Activated CD4-positive, CD25-positive, alpha-beta regulatory T cell treated with anti-CD3 and anti-CD28 coated beads, Interleukin-2, amount 50 U/mL, for 24 hours (primary cell): ENCODE measurements around the gene NDUFS7.

Source experiments
- ATAC-seq, 2 donors: fragments of 150-1000 bp; cut with Tn5 transposase; one replicate each; pipeline ENCODE4 v1.10.0; 2021; ENCODE audit warnings: mild to moderate bottlenecking in 1 of 2, moderate library complexity in 1 of 2

NDUFS7 gene

DNA sequence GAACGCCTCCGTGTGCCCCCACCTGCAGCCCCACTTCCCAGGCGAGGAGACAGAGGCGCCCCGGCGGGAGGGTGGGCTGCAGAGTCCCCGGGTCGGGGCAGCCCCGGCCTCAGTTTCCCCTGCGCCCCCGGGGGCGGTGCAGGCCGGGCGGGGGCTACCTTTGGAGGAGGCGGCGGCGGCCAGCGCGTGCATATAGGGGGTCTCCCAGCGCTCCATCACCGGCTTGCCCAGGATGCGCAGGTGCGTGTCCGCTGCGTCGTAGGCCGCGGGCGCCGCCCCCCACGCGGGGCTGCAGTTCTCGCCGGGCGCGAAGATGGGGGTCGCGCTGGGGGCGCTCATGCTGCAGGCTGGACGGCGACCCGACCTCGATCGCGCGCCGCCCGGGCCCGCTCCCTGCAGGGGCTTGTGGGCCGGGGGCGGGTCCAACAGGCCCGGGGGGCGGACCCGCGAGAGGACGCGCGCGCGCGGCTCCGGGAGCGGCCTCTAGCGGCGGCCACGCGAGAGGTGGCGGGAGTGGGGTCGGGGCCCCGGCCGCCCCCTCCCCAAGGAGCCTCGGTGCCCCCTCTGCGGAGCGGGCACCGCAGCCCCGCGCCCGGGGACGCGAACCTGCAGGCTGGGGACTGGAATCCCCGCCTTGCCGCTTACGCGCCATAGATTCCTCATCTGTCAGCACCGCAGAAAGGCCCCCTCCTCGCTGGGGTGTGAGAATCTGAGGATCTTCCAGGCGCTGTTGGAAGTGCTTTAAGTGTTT, 17.6 kb downstream of the NDUFS7 start, which contains the start of gene GAMT:
Gene GAMT (minus strand): TSS at position 405 of the 751 bp plus-strand sequence. CDS start 66 bp downstream, at position 339.
- peak; percentile 75 to 78 for ATAC-seq

DNA sequence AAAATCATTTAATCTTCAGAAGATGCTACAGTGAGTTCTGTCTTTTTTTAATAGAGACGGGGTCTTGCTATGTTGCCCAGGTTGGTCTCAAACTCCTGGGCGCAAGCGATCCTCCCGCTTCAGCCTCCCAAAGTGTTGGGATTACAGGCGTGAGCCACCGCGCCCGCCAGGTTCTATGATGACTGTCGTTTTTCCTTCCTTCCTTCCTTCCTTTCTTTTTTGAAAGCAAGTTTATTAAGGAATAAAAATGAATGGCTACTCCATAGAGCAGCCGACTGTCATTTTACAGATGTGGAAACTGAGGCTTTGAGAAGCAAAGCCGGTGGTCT, 18.1 kb downstream of the NDUFS7 start:
- ATAC-seq: no peak

DNA sequence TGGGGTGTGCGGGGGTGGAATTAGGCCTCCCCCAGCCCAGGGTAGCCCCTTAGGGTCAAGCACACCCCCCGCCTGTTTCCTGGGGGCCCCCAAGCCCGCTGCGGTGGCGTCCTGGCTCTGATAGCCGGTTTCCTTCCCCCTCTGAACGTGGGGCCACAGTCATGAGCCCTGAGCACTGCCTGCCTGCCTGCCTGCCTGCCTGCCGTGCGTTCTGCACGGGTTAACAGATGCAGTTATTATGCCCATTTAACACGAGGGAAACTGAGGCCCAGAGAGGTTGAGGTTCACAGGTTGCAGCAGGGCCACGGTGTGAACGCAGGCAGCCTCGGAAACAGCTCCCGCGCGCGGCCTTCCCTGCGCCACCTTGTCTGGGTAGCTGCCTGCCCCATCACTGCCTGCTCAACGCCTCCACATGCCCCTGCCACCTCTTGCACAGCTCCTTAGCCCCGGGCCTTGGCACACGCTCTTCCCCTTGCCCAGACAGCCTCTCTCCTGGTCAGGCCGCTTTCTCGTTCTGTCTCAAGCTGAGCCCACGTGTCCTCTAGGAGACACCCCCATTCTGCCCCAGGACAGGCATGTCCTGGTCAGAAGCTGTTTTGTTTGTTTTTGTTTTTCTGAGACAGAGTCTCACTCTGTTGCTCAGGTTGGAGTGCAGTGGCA, 18.8 kb downstream of the NDUFS7 start:
- ATAC-seq: no peak

DNA sequence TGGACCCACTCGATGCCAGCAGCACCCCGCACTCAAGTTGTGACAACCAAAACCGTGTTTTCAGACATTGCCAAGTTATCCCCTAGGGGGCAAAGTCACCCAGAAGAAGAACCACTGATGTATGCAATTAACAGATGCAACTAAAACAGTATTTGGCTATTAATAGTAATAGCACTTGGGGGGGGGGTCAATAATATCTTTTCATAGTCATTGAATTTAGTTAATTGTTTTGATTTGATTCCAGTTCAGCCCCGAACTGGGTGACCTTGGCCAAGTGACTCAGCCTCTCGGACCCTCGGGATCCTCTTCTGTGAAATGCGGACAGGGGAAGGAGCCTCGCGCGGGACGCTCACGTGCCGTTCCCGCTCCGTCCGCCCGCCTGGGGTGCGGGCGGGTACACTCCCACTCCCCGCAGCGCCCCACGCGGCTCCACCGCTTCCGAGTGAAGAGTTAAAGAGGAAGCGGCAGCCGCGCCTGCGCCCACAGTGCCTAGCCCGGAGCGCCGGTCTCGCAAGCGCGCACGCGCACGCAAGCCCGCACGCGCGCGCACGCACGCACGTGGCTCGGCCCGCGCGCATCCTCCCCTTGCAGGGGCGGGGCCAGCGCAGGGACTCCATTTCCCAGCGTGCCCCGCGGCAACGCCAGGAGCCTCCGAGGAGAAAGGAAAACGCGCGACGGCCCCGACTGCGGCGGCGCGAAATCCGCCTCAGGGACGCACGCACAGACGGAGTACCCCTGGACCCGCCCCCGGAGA, 23.2 kb downstream of the NDUFS7 start:
- ATAC-seq: peak; percentile 83 to 84

DNA sequence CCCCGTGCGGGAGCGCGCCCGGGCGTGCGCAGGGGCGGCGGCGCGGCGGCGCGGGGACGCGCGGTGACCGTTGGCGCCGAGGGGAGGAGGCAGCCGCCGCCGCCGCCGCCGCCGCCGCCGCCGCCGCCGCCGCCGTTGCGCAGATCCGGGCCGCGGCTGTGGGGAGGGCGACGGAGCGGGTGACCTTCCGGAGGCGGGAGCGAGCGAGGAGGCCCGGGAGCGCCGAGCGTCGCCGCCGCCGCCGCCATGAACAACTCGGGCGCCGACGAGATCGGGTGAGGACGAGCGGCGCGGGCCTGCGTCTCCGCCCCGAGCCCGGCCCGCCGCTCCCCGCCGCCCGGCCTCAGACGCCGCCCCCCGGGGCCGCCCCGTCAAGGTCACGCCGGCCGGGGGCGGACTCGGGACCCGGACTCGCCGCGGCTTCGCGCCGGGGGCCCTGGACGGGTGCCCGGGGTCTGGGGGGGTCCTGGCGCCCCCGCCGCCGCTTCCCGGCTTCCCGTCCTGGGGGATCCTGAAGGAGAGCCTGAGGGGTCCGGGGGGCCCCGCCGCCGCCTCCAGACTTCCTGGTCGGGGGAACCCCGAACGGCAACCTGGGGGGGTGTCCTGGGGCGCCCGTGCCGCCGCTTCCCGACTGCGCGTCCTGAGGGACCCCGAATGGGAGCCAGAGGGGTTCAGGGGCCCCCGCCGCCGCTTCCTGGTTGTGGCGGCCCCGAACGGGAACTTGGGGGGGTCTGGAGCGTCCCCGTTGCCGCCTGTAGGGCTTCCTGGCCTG, 24.0 kb downstream of the NDUFS7 start, which contains the start of gene DAZAP1:
Gene DAZAP1 (plus strand): TSS at position 59 of the 772 bp plus-strand sequence. CDS start 188 bp downstream, at position 247.
- ATAC-seq: peak in 1 of 2 donors; percentile 0

DNA sequence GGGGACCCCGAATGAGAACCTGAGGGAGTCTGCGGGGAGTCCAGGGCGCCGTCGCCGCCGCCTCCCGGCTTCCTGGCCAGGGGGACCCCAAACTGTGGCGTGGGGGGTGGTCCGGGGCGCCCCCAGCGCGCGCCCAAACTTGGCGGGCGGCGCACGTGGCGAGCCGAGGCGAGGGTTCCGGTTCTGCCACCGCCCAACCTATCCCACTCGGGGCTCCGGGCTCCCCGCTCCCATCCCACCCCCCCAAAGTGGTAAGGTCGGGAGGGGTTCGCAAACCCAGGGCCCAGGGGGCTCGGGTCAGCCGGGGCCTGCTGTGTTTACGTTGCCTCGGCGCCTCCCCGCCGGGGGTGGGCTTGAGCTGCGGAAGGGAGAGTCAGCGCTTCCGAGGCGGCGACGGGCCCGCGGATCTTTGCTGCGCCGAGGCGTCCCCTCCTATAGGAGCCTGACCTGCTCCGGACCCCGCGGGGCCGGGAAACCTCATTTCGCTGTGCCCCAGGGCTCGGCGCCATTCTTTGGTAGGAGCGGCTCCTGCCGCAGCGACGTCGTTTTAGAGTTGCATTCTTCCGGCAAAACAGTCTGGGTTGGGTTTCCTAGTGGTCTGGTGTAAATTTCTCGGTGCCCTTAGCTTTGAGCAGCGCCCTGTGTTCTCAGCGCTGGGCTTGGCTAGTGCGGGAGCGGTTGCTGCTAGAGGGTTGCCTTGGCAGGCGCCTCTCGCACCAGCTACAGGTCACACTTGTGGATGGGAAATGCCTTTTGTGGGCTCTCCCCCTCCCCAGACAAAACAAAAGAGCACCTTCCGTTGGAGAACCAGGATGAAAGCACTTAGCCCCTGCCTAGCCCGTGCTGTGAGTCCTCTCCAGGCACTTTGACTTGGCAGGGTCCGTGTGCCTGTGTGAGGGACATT, 24.8 kb downstream of the NDUFS7 start:
- peak; percentile 8 to 17 for ATAC-seq

DNA sequence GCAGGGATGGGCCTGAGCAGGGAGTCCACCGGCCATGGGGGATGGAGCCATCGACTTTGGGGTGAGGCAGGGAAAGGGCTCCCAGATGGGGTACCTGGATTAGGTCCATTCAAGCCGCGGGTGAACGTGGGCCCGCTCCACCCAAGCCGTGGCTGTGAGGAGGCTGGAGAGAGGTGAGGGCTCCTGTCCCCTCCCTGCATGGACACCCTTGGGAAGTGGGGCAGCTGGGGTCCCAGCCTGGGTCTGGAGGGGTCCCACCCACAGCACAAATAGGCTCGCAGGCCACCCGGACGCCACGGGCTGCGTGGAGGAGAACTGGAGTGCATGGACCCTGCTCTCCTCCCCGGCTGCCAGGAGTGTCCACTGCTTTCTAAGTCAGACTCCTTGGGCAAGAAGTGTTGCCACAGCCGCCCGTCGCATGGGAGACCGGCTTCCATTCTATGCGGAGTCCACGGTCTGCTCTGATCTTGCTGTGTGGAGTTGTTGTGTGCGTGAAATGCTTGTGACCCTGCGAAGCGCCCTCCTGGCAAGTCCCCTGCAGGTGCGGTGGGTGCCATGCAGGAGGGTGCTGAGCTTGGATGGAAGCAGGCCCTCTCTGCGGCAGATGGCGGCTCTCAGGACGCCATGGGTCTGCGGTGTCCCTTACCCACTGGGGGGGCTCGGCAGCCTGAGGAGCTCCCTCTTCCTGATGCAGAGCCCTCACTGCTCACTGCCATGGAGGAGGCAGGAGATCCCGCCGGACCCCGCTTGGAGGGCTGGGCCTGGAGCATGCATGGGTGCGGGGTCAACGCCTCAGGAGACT, 25.7 kb downstream of the NDUFS7 start:
- ATAC-seq: no peak

DNA sequence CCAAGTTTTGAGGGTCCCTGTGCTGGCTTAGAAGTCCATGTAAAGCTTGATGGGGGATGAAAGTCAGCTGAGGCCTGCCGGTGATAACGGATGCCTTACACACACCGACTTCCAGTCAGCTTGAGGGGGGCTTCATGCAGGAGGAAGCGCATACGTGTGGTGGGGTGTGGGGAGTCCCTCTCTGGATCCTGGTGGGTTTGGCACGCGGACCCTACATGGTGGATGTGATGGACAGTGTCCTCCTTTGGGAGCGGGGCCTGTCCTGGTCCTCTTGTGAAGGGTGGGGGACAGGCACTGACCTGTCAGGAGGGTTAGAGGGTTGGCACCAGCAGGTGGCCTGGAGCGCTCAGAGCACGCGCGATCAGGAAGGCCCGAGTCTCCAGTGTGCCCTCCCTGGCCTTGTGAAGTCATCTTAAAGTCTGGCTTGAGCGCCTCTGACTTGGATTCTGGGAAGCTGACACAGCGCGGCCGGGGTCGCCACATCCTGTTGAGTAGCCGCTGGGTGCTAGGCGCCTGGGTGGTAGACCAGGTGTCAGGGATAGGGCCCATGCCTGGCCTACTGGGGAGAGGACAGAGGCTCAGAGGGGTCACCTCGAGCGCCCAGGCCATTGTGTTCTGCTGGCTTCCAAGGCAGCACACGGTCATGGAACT, 26.6 kb downstream of the NDUFS7 start:
- ATAC-seq: no peak

DNA sequence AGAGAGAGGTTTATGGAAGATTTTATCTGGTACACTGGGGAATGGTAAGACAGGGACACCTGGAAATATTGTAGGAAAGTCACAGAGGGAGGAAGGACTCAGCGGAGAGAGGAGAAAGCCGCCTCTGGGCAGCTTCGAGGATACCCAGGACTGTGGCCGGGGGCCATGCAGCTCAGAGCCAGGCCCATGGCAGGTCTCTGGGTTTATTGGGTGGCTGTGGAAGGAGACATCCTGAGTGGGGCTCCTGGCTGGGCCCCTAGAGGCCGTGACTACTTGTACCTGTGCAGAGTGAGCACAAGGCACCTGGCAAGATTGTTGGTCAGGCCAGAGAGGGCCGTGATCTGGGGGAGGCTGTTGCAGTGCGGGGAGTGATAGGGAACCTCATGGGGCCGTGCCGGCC, 27.1 kb downstream of the NDUFS7 start:
- no peak for ATAC-seq

DNA sequence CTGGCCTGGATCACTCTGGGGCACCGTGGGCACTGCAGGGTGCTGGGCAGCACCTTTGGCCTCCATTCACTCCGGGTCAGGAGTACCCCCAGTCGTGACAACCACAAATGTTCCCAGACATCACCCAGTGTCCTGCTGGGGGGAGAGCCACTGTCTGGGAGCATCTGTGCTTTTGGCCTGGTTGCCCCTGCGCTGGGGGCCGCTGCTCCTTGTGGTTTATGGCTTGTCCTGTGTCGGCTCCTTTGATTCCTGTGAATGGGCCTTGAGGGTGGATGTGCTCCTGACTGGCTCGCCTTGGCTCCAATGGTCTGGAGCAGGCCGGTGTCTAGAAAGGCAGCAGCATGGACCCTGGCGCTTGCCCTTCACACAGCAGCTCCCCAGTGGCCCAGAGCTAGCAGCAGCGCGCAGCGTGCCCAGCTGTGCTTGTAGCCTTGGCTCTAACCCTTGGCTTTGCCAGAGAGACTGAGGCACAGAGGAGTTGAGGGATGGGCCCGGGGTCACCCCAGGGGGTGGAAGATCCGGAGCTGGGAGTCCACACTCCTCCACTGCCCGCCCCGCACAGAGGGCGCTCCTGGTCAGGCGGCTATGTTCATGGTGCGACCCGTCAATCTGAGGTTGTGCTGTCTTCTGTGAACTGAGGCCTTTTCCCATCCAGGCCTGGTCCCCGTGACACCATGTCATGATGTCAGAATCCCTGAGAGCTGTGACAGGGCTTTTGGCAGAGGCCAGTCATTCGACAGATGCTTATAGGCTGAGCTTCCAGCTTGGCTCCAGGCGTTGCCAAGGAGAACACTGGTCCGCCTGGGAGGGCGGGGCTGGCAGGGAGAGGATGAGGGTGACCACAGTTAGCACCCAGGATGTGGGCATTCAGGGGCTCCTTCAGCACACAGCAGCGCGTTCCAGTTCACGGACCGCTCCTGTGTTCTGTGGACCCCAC, 27.8 kb downstream of the NDUFS7 start:
- ATAC-seq: no peak

DNA sequence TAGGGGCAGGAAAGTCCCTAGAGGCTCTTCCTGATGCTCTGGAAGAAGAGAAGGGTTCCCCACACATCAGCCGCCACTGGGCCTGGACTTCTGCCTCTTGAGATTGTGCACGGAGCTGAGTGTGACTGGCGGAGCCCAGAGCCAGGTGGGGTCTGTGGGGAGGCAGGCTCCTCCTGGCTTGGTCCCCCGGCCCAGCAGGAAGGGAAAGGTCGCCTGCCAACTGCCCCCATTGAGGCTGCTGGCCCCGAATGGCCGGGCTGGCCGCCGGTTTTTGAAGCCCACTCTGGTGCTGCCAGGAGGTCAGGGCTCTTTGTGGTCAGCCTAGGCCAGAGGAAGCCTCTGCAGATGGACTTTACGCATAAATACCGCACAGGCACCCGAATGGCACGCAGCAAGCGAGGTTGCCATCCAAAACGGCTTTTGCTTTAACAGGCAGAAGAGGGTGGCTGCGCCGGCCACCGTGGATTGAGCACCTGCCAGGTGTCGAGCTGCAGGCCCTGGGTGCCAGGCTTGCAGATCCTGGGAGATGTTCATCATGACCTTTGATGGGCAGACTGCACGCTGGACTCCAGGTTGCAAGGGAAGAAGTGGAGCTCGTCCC, 28.7 kb downstream of the NDUFS7 start:
- ATAC-seq: no peak

DNA sequence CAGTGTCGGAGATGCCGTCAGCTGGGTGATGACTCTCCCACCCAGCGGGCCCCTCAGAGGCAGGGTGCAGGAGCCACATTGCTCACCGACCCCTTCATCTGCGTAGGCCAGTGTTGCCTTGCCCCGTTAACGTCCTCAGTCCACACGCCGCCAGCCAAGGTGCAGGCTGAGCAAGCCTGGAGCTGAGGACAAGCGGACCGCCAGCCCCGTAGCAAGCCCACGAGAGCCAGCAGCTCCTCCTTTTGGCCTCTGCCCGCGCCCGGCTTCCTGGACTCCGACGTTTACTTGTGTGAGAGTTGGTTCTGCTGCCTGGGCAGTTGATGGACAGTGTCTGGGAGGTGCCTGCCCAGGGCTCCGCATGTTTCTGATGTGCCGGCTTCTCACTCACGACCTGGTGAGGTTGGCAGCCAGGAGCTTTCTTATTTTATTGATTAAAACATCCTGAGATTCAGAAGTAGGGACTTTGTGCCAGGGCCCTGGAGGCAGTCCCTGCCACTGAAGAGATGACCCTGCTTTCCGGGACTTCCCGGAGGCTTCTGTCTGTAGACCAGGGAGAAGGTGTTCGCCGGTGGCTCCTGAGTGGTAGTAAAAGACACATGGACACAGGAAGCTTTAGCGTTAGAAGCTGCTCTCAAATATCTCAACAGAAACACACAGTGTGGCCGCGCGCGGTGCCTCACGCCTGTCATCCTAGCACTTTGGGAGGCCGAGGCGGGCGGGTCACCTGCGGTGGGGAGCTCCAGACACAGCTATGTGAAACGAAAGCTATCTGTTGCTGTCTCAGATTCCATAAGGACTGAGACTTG, 29.5 kb downstream of the NDUFS7 start:
- ATAC-seq: no peak

DNA sequence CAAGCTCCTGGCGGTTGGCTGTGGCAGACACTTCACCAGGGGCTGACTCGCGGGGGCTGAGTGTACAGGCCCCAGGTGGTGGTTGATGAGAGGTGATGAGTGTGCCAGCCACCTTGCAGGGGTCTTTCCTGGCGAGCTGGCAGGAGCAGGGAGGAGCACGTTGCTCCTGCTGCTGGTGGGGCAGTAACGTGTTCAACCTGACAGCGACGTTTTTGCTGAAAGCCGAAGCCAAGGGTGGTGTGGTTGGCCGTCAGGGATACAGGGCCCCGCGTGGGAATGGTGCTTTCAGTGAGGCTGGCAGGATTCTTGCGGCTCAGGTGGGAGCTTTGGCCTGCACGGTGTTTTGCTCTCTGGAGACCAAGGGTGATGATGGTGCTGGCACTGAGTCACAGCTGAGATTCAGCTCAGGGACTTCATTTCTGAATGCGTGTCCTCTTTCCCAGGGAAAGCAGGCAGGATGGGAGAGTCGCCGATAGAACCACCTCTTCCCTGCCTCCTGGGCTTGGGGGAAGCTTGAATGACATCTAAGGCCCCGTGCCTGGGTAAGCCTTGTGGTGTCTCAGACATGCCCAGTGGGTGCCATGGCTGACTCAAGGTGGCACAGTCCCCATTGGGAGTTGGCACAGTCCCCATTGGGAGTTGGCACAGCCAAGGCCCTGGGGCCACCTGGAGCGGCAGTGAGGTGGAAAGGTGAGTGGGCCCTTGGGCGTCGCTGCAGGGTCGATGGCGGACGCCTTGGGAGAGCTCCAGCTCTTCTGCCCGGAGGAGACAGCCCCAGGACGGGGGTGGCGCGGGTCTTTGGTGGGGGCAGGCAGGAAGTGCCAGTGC, 32.5 kb downstream of the NDUFS7 start:
- no peak for ATAC-seq

DNA sequence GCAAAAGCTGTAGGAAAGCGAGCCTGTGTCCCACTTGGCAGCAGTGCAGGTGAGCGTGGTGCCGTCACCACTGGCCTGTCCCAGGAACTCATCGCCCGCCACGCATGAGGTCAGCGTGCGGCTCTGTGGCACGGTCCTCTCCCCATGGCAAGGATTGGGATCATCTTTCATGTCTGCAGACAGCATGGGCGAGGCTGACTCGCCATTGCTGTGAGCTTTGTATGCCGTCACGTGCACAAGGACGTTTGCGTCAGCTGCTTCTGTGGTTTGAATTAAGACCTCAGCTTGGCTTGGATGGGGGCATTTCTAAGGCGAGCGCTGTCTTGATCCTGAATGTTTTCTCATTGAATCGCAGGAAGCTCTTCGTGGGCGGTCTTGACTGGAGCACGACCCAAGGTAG, 33.4 kb downstream of the NDUFS7 start:
- ATAC-seq: no peak

DNA sequence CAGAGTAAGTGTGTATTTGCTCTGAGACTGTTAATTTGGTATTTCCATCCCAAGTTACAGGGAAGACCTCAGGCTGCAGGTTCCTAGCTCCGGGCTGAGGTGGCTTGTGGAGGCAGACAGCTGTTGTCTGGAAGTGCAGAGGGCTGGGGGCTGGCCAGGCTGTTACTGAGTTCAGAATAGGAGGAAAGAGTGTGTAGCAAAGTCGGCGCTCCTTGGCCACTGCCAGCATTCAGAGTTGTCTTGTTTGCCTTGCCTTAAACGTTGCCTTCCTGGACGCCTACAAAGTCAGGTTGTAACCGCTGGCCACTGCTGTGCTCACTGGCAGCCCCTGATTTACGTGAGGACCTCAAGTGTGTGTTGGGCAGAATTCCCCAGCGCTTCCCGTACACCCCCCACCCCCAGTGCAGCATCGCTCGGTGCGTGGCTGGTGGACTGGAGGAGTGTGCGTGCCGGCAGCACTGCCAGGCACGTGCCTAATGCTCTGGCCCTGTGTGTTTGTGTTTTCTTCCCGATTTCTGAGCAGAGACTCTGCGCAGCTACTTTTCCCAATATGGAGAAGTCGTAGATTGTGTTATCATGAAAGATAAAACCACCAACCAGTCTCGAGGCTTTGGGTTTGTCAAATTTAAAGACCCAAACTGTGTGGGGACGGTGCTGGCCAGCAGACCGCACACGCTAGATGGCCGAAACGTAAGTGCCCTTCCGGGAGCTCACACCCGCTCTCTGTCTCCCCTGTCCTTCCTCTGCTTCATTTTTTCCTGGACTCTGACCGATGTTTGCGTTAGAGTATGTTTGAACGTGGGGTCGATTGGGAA, 34.2 kb downstream of the NDUFS7 start:
- ATAC-seq: no peak

DNA sequence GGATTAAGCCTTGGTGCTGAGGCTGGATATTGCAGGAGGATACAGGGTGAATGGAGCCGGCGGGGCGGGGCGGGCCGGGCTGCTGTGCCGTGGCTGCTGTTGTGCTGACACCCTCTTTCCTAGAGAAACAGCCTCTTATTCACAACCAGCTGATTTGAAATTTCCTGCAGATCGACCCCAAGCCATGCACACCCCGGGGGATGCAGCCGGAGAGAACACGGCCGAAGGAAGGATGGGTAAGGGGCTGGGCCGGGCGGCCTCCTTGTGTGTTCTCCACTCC, 34.7 kb downstream of the NDUFS7 start:
- no peak for ATAC-seq
